Measurements from ENCODE around the gene TJP1.
"Not testable (repeated sequence)": the region's sequence is repeated elsewhere in the genome, so short reads cannot be mapped to it uniquely, and the experiment has no call there.

The TJP1 gene

DNA sequence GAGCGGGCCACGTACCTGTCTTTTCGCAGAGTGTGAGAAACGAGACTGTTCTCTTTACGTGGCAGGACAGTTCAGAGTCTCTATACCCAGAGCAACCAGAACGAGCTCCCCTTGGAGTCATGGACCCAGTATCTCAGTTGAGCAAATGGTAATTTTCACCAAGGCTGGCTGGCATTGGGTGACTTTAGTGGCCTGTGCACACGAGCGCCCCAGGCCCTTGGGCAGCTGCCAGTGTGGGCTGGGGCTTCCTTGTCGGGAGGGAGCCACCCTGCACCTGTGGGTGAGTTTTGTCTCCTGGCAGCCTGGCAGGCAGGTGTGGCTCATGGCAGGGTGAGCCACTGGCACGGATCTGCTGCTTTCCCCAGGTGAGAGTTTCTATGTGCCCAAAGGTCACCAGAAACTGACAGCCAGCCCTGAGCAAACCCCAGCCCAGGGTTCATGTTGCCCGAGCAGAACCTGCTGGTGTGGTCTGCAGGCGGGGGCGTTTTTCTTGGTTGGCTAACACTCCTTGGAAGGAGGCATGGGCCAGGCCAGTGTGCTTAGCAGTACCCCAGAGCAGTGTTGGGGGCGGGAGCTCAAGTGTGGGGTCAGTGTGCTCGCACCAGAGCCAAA, 135.0 kb downstream of the TJP1 start:
- peak in 1 of 10 donors; percentile 74 for DNase-seq
- intact Hi-C loops (cut with DNase I), result no loop called here

DNA sequence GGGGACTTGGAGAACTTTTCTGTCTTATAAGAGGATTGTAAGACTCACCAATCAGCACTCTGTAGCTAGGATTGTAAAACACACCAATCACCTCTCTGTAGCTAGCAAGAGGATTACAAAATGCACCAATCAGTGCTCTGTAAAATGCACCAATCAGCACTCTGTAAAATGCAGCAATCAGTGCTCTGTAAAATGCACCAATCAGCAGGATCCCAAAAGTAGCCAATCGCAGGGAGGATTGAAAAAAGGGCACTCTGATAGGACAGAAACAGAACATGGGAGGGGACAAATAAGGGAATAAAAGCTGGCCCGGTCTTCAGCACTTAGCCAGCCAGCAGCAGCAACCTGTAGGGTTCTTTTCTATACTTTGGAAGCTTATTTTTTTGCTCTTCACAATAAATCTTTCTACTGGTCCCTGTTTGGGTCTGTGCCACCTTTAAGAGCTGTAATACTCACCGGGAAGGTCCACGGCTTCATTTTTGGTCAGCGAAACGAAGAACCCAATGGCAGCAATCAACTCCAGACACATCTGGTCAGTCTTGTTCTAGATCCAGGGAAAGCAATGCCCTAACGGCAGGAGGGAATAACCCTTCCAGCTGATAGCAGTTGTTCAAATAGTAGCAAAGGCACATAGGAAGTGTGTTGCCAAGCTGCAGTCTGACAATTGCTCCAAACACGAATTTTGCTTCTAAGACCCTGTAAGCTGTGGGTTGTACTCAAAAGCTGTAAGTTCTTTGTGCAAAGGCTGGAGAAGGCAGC, 135.6 kb downstream of the TJP1 start:
- intact Hi-C loops (cut with DNase I), result no loop called here
- no peak for DNase-seq

DNA sequence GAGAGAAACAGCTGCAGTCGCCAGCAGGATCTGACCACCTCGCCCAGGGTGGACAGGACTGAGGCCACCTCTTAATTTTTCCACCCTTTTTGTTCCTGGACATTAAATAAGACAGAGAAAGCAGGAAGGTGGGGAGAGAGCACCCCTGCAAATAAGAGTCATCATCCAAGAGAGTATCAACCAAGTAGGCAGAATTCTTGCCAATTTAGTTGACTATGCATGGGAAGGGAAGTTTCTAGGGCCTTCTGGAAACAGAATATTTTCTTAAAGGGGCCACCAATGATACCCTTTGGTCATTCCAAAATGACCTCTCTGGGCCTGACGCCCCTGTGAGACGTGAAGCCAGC, 136.2 kb downstream of the TJP1 start:
- intact Hi-C loops (cut with DNase I), result no loop called here
- DNase-seq, result no peak

DNA sequence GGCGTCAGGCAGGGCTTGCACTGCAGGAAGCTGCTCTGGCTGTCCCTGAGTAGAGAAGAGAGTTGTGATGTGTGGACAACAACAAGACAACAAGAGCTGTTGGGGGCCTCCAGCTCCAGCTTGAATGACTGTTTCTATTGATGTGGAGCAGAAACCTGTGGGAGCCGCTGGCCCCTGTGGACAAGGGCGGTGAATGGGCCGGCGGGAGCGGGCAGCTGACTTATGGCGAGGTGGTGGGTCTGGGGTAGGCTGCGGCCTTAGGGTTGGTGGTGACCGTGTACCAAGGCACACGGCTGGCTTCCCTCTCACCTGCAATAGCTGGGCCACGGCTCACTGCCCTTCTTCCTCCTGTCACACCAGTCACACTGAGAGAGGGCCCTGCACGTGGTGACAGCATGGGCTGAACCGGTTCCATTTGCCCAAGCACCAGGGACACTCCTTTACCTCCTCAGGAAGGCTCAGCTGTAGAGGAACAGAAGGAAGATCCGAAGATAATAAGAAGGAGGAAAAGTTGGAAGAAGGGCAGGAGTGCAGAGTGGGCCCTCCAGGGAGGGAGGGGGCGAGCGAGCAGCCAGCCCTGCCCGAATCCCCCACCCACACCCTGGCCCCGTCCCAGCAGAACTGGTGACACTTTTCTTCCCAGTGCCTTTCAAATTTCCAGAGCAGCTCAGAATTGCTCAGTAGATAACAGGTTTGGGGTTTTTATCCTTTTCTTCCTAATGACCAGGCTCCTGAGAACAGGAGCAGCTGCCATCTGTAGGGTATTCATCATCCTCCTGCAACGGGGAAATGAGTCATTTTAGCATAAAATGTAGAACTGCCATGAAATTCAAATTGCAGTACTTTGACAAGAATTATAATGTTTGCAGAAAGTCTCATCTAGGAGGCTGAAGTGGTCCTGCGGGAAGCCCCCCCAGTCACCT, 136.9 kb downstream of the TJP1 start:
- DNase-seq, result peak in 3 of 10 donors; percentile 19 to 84 (median 76)
- intact Hi-C loops (cut with DNase I), result no loop called here

DNA sequence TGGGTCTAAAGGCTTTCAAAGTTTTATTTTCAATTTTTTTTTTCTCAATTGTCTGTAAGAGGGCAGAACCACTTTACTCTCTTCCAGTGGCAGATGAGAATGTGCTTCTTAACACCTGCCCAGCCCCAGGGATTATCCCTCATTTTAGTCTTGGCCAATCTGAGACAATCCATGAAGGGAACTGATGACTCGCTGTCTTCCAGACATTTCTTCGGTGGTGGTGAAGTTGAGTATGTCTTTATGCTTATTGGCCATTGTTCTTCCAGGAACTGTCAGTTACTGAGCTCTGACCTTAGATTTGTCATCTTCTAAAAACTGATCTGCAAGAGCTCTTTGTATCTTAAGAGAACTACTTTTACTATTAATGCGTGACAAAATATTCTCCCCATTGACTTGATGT, 139.5 kb downstream of the TJP1 start:
- DNase-seq, result no peak
- intact Hi-C loops (cut with DNase I), result no loop called here

DNA sequence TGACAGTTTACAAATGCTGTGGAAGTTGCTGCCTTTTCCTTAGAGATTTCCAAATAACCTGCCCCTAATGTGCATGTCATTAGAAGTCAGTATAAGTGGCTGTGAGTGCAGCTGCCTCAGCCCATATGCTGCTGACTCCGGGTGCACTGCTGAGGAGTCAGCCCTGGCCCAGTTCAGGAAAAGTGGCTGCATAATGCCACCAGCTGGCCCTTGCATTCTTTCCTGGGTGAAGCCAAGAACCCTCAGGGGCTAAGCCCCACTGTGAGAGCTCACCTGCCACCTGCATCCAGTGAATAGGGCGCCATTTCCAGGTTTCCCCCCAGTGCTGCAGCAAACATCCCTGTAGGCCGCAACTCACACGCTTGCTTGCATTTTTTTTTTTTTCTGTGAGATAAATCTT, 139.9 kb downstream of the TJP1 start:
- peak in 1 of 10 donors; percentile 59 for DNase-seq
- intact Hi-C loops (cut with DNase I), result no loop called here

DNA sequence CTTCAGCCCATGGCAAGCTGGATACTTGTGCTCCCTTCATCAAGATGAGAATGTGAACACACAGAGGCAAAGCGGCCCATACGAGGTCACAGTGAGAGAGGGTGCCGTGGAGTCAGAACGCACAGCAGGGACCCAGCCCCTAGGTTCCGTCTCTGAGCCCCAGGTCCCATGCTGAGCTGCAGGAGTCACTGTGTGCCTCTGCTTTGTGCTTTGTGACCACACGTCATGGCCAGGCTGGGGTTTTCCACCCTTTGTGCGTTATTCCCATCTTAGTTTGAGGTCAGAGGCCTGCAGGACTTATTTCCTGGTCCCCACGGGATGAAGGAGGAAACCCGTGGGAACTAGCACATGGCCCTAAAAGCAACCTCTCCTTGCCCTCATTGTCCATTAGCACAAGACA, 140.3 kb downstream of the TJP1 start:
- intact Hi-C loops (cut with DNase I), result no loop called here

DNA sequence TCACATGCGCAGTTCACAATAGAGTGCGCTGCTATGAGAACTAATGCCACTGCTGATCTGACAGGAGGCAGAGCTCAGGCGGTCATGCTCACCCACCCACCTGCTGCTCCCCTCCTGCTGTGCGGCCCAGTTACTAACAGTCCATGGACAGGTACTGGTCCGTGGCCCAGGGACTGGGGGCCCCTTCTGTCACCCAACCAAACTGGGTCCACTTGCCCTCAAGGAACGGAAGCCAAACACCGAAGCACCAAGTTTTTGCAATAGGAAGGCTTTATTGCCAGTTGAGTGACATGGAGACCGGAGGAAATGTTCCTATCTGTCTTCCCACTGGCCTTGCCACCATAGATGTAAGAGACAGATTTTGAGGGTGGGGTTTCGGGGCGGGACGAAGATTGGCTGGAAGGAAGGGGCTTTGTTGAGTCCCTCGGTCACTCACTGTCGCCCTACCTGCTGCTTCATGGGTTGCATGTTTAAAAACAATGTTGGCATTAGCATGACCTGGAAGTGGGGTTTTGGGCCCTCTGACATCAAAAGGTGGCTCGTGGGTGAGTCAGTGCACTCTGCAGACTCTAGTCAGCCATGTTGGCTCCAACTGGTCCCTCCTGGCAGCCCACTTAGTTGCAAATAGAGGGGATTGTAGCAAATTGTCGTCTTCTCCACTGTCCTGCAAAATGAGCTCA, 141.0 kb downstream of the TJP1 start:
- peak in 1 of 10 donors; percentile 53 for DNase-seq
- intact Hi-C loops (cut with DNase I), result no loop called here

More for the DNA sequence above, 140.3 kb downstream of the TJP1 start:
- DNase-seq, result peak in 1 of 10 donors; percentile 36

DNA sequence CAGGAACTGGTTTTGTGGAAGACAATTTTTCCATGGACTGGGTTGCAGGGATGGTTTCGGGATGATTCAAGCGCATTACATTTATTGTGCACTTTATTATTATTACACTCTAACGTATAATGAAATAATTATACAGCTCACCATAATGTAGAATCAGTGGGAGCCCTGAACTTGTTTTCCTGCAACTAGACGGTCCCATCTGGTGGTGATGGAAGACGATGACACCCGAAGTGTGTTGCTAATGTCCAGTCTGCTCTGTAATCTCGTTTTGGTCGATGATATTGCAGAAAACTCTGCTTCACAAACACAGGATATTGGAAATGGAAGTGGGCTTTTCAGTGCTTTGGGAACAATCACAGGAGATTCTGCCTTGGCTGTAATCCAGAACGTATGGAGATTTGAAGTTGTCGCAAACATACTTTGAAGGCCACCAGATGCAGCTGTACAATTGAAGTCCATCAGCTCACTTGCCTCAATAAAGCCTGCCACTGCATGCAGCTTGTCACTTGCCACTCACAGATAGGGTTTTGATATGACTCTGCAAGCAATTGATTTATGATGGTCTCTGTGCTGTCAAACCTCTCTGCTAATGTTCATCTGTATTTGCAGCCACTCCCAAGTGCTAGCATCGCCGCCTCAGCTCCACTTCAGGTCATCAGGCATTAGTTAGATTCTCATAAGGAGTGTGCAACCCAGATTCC, 141.7 kb downstream of the TJP1 start:
- intact Hi-C loops (cut with DNase I), result no loop called here
- peak in 1 of 10 donors; percentile 16 for DNase-seq

DNA sequence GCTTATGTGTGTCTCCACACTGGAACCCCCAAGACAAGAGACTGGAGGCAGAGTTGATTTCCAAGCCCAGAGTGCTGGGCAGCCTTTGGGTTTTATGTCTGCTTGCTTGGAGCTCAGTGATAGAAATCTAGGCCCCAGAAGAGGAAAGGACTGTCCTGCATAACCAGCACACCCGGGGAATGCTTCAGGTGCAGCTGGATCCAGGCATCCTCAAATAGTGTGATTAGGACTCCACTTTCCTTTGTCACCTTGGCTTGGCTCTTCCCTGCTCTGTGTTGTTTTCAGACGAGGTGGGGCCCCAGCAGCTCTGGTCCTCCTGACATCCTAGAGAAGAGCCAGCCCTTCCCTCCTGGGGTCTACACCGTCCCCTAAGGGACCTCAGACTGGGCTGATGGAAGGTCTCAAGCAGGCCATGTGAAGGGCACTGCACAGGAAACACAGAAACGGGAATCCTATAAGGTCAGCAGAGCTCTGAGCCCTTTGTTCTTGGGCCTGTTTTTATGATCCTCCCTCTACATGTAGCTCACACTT, 143.7 kb downstream of the TJP1 start:
- DNase-seq, result peak in 1 of 10 donors; percentile 29
- intact Hi-C loops (cut with DNase I), result no loop called here

DNA sequence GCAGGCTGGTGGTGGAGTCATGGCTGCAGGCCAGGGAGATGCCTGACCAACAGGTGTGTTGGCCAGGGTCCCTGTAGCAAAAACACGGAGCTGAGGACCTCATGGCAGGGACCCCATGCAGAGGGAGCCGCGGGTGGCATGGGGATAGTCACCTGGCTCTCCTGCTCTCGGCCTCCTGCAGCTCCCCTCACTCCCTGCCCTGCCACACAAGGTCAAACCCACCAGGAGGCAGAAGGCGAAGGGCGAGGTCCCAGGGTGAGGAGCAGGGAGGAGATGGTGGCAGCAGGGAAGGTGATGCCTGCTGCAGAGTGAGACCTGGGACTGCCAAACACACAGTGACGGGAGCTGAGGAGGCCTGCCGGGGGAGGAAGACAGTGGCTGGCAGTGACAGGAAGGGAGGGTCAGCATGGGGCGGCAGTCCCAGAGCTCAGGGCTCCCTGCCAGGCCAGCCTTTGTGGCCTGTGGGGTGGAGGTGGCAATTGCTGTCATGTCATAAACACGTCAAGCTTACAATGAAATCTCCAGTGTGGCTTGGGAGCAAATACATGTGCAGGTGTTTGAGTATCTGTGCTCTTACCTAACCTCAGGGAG, 144.3 kb downstream of the TJP1 start:
- peak in 1 of 10 donors; percentile 80 for DNase-seq
- intact Hi-C loops (cut with DNase I), result no loop called here

DNA sequence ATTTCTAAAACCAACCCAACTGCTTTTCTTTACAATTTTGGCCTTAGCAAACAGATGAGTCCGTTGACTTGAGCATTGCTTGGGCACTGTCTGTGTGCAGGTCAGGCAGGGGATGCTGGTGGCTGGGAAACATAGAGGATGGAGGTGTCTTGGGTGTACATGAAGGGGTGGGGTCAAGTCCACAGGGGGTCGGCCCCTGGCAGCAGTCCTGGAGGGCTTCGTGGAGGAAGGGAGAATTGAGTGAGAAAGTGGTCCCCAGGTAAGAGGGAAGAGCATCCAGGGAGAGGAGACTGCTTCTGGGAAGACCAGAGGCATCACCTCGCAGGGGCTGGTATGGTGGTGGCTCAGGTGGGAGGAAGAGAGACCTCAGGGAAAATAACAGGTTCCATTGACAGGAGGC, 144.8 kb downstream of the TJP1 start:
- peak in 1 of 10 donors; percentile 65 for DNase-seq
- intact Hi-C loops (cut with DNase I), result no loop called here

DNA sequence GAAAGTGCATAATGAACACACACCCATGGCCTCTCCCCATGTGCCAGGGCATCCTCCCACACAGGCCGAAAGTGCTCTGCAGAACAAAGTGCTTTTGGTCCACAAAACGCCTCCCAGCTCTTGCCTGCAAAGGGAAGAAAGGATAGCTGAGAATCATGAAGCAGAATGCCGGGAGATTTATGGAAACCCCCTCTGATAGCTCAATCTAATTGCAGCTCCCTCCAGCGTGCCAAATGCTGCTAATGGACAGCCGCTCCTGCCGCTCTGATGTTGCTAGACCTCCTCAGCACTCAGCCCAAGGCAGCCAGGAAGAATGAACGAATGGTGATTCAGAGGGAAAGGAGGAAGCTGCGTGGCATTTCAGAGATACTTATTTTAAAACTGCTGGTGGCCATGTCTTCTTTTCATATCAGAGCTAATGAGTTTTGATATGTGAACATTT, 145.3 kb downstream of the TJP1 start:
- intact Hi-C loops (cut with DNase I), result no loop called here
- peak in 4 of 10 donors; percentile 22 to 86 (median 60) for DNase-seq

DNA sequence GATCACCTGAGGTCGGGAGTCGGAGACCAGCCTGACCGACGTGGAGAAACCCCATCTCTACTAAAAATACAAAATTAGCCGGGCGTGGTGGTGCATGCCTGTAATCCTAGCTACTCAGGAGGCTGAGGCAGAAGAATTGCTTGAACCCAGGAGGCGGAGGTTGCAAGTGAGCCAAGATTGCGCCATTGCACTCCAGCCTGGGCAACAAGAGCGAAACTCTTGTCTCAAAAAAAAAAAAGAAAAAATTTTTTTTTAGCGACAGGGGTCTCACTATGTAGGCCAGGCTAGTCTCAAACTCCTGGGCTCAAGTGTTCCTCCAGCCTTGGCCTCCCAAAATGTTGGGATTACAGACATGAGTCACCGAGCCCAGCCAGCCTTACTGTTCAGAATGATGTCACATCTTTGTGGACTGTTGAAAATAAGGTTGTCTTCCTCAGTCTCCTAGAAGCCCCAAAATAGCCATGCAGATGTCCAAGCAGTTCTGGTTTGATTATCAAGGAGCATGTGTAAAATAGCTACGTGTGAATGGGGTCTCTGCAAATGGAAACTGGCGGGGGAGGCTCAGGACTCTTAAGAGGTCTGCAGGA, 145.8 kb downstream of the TJP1 start:
- intact Hi-C loops (cut with DNase I), result not testable (repeated sequence)

DNA sequence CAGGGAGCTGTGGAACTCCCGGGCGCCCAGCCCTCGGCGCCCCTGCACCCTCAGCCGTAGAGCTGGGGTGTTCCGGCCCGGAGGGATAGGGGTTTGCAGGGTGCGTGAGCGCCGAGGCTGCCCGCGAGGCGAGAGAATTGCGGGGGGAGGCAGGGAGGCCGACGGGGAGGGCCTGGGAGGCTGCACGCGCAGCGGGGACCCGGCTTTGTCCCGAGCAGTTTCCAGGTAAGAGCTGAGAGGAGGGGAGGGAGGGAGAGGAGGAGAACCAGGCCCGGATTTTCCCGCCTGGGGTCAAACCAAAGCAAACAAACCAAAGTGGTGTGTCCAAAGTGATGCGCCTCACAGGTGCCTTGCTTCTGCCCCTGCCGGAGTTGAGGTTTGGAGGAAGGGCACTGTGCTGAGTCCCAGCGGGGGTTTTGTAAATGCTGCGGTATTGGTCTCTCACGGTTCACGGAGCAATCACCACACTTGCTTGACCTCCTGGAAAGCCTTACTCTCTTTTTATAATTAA, 146.4 kb downstream of the TJP1 start:
- intact Hi-C loops (cut with DNase I), result no loop called here
- peak in 1 of 10 donors; percentile 57 for DNase-seq

More for the DNA sequence above, 145.8 kb downstream of the TJP1 start:
- peak in 2 of 10 donors; percentile 73 to 77 for DNase-seq

DNA sequence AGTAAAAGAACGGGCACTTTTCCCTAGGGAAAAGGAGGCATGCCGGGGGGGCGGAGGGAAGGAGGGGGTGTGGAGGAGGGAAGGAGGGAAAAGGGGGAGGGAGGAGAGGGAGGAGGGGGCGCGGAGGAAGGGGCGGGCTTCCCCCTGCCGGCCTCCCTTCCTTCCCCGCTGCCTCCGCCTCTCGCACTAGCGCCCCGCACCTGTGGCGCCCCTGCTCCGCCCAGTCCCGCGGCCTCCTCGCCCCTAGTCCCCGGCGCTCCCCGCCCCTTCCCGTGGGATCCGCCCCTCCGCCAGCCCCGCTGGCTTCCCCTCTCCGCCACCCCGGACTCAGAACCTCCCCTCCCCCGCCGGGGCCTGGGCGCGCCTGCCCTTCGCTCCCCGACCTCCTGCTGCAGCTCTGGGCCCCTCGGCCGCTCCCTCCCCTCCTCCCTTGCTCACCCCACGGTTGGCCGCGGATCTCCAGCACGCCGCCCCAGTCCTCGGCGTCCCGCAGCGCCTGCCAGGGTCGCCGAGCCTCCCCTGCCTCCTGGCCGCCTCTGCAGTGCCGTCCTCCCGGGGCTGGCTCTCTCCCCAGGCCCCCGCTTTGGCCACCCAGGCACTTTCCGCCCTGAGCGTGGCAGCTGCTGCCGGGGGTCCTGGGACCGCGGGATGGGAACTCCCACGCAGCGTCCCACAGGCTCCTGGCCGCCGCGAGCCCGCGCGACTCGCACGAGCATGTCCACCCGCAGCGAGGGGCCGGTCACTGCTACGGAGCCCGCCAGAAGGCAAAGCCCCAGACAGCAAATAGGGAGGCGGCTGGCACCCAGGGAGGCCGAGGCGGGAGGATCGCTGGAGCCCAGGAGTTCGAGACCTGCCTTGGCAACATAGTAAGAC, 147.4 kb downstream of the TJP1 start:
- intact Hi-C loops (cut with DNase I), result no loop called here
- DNase-seq, result peak in 5 of 10 donors; percentile 32 to 85 (median 42)

All from posterior cingulate gyrus (tissue), 11 donors.